Activated CD8-positive, alpha-beta memory T cell treated with anti-CD3 and anti-CD28 coated beads for 36 hours (primary cell): Measurements from ENCODE around the gene PRKAR1B. TPM values are rescaled to one million over a fixed set of nuclear protein-coding genes. Genes with fewer than 3 reads are reported as not detected.

ENCODE experiments used
- CTCF ChIA-PET: fragments of 350-600 bp; sonication (Branson Sonifier 250); formaldehyde crosslinking; loops from one replicate; lab custom pipeline; 2021; ENCODE audit warnings: antibody characterized with exemption; lab: Charles Lee
- POLR2A ChIA-PET: fragments of 350-600 bp; sonication (Branson Sonifier 250); formaldehyde crosslinking; loops from one replicate; lab custom pipeline; 2021; ENCODE audit warnings: antibody characterized with exemption; lab: Charles Lee
- total RNA-seq, 2 experiments: library from RNA; stranded (reverse); gene quantifications; one replicate each; pipeline ENCODE4 v1.2.3, GENCODE V29; 2021

The PRKAR1B gene
- total RNA-seq, 2 experiments from 2014 or later = 33.5 to 34.5 TPM

DNA sequence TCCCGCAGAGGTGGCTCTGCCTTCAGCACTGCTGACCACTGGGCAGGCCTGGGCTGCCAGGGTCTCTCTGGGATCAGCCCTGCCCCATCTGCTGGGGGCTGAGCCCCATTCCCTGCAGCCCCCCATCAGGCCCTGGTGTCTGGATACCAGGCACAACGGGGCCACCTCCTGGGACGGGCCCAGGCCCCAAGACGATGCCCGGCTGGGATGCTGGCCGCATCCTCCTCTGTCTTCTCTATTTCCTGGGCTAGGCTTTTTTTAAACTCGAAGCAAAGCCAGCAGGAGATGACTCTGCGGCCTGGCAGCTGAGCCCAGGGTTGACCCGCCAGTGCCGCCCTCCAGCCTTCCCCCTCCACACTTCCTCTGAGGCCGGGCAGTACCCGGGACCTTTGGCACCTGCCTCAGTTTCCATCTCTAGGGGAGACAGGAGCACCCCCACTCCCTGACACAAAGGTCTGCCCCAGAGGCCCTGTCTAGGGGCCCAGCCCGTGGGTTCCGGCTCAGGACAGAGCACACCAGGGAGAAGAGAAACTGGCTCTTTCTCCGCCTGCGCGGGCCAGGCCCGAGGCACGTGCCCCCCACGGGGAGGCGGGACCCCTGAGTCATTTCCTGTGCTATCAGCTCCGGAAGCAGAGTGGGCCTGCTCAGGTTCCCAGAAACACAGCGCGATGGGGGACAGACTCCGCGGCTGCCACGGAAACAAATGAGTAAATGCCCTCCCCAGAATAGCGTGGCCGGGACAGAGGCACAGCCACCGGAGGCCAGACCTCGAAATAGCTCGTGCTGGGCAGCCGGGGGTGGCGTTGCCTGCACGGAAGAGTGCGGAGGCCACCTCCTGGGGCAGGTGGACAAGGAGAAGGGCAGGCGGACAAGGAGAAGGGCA, 122.8 kb downstream of the PRKAR1B start:
- CTCF ChIA-PET = interaction anchor here (0.9 to 2.3 kb wide), 6 partner anchors 8 to 90 kb away, joined by 3 to 7 read pairs (median 4); no protein-coding TSS in a partner anchor
- POLR2A ChIA-PET = interaction anchor here (0.6 to 2.9 kb wide), 8 partner anchors 10 to 371 kb away, joined by 3 to 17 read pairs (median 8); partner anchors contain the start of genes COX19, DNAAF5 and PRKAR1B

DNA sequence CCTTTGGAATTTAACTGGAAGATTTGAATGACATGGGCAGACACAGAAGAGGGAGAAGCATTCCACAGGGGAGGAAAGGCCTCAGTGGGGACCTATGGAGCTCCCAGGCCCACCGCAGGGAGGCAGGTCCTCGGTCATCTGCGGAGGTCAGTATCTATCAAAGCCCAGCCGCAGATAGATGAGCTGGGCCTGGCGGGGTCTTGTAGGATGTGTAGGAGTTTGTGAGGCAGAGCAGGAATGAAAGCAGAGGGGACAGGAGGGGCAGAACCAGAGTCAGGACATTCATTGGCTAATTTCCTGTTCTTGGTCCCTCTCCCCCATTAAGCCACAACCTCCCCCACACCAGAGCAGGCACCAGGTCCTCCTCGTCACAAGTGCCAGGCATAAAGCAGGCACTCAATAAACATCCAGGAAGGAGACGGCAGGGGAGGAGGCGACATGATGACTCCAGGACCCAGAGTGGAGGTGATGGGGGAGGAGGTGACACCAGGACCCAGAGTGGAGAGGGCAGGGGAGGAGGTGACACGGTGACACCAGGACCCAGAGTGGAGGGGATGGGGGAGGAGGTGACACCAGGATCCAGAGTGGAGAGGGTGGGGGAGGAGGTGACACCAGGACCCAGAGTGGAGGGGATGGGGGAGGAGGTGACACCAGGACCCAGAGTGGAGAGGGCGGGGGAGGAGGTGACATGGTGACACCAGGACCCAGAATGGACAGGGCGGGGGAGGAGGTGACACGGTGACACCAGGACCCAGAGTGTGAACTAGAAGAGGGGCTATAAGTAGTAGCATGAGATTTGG, 123.7 kb downstream of the PRKAR1B start:
- POLR2A ChIA-PET = interaction anchor here (0.8 to 3.4 kb wide), 6 partner anchors 11 to 123 kb away, joined by 3 to 48 read pairs (median 10); partner anchors contain the start of genes DNAAF5 and PRKAR1B
- CTCF ChIA-PET = interaction anchor here (0.9 to 2.5 kb wide), 4 partner anchors 7 to 16 kb away, joined by 3 to 11 read pairs (median 4); no protein-coding TSS in a partner anchor

DNA sequence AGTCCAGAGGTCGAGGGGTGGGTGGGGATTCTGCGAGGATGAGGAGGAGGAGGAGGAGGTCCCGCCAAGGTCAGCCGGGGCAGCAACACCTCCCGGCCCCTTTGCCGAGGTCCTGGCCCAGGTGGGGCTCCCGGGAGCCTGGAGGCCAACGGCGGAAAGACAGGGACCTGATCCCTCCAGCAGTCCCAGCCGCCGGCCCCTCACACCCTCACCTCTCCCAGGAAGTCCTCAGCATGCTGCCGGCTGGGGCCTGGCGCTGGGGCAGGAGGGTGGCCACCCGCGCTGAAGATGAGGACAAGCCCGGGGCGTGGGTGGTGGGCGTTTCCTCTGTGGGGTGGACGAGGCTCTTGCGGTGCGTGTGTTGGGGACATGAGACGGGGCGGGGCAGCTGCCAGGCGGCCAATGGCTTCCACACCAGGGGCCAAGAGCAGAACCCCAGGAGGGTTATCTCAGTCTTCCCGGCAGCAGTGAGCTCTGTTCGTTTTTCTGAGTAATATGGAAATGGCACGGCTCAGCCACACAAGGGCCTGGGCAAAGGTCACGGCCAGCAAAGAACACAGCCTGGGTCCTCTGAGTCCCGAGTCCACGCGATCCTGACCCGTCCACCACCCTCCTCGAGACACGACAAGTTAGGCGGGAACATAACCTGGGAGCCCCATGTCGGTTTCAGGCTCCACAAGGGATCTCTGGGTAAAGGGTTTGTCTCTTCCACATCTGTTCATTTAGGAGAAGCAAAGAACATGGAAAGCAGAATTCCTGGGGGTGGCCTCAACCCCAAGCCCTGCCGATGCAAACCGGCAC, 124.5 kb downstream of the PRKAR1B start:
- CTCF ChIA-PET = interaction anchor here (1.1 to 2.5 kb wide), 2 partner anchors 15 to 17 kb away, joined by 3 to 11 read pairs; no protein-coding TSS in a partner anchor
- POLR2A ChIA-PET = interaction anchor here (0.8 to 3.4 kb wide), 4 partner anchors 16 to 859 kb away, joined by 3 to 48 read pairs (median 24); partner anchors contain the start of genes DNAAF5 and PRKAR1B

DNA sequence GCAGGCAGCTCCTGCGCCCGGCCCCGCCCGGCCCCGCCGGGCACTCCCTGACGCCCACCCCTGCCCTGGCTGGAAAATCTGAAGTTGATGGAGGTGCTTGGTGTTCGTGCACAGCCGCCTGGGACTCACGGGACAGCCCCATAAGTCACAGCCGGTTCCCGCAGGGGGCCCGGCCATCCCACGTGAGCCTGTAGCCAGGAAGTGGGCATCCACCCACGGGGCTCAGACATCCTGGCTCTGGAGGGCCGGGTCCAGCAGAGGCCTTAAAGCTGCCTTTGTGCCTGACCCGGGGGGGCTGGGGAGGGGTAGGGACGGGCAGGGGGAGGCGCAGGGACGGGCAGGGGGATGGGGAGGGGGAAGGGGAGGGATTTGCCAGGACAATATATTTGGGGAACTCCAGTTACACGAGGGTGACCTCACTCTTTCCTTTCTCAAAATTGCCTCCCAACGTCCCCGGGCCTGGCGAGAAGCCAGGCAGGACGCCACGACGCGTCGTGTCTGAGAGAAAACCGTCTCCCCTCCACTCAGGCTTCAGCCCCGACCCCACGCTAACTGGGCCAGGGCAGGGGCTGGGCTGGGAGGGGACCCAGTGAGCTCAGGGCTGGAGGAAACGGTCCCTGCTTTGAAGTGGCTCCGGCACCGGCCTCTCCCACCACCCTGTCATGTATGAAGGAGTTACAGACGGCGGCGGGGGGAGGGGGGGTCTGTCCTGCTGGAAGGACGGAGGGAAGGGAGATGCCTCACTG, 125.3 kb downstream of the PRKAR1B start:
- ChIA-PET POLR2A (interaction anchor here (0.5 to 3.4 kb wide), 5 partner anchors 16 to 859 kb away, joined by 3 to 48 read pairs (median 3); no protein-coding TSS in a partner anchor), CTCF (interaction anchor here (1.1 to 2.5 kb wide), 2 partner anchors 15 to 17 kb away, joined by 3 to 11 read pairs; no protein-coding TSS in a partner anchor)

DNA sequence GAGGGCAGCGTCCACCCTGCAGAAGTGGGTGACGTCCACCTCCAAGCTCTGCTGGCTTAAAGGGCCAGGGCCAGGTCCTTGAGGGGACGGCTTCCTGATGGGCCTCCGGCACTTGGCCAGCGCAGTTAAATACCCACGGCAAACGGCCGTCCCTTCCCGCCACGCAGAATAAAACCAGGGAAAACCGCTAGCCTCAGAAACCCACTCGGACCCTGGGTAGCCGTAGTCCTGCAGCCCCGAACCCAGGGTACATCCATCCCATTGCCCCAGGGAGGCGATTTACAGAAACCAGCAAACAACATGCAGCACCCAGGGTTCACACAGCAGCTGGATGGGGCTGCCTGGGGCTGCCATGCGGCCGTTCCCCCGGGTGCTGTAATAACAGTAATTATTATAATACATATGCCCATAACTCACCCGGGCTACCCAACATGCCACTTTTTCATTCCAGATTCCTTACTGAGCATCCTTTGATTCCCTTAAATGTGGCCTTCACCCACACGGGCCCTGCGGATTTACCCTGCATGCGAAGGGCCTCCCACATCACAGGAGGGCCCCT, 126.0 kb downstream of the PRKAR1B start:
- POLR2A ChIA-PET = interaction anchor here (0.5 to 3.4 kb wide), 4 partner anchors 16 to 270 kb away, joined by 3 to 48 read pairs (median 25); no protein-coding TSS in a partner anchor
- CTCF ChIA-PET = interaction anchor here (2.2 to 2.5 kb wide), 2 partner anchors 17 to 18 kb away, joined by 10 to 11 read pairs; no protein-coding TSS in a partner anchor

DNA sequence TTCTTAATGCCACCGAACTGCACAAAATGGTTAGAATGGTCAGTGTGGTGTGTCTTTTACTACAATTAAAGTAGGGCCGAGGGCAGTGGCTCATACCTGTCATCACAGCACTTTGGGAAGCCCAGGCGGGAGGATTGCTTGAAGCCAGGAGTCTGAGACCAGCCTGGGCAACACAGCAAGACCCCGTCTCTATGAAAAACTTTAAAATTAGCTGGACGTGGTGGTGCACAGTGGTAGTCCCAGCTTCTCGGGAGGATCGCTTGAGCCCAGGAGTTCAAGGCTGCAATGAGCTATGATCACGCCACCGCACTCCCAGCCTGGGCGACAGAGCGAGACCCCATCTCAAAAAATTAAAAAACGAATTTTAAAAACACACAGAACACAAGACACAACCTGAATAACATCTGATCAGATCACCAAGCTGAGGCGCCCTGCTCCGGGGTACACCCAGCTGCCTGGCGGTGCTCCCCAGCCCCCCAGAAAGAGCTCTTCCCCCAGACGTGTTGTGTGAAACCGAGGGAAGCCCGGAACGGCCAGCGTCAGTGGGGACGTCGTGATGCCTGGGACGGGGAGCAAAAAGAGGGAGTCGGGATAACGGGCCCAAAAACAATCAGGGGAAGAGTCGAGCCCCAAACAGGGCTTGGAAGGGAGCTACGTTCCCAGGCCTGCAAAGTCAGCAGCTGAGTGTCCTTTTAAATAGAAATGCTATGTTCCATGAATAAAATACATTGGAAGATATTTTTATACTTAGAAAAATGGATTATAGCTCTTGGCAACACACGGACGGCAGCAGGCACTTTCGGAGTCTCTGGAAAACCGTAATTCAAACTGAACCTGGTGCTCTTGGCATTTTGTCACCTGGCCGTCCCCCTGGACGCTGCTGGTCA, 126.7 kb downstream of the PRKAR1B start:
- CTCF ChIA-PET = interaction anchor here (2.2 kb wide), 1 partner anchor 16 kb away, joined by 10 read pairs; no protein-coding TSS in a partner anchor
- POLR2A ChIA-PET = interaction anchor here (0.6 to 3.4 kb wide), 3 partner anchors 15 to 271 kb away, joined by 9 to 48 read pairs (median 41); no protein-coding TSS in a partner anchor

DNA sequence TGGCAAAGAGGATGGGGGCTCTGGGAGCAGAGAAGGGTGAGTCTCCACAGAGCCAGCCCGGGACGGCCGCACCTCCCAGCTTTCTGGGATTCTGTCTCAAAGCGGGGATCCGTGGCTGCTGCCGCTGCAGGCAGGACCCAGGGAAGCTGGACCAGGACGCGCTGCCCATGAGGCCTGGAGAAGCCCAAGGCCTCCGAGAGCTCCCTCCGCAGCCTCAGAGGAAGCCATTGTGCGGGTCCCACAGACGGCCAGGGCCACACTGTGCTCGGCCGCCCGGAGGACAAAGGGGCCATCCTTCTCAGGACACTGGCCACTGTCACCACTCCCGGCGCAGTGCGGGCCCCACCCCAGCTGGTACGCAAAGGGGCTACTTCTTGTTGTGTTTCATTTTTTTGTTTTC, 128.2 kb downstream of the PRKAR1B start:
- CTCF ChIA-PET = interaction anchor here (2.2 kb wide), 1 partner anchor 15 kb away, joined by 10 read pairs; no protein-coding TSS in a partner anchor

DNA sequence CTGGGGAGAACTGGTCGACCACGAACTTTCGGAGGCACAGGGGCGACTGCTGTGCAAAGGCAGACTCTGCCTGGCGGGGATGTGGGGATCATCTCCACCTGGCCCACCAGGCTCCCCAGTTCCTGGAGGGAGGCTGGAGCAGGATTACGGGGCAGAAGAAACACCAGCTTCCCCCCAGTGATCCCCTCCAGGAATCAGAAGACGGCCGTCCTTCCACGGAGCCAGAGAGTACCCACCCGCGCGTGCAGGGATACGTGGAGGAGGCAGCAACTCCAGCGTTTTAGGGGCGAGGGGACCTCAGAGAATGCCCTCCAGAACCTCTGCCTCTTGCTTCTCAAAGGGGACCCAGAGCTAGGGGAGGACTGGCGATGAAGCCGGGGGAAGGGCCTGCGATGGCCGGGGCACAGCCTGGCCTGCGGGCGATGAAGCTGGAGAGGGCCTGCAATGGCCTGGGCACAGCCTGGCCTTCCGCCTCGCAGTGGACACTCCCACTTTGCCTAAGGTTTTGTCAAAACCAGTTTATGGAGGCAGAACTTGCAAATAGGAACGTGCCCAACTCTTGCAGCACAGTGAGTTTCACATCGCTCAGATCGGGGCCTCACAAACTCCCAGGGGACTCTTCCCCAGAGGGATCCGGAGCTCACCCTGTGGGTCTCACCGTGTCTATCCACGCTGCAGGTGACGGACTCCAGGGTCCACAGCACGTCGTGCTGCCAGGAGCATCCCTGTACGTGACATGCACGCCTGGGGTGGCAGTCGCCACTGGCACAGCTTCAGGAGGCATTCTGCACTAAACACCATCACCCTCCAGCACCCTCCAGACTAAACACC, 129.5 kb downstream of the PRKAR1B start:
- CTCF ChIA-PET = no interaction called here

More for the DNA sequence above, 128.2 kb downstream of the PRKAR1B start:
- POLR2A ChIA-PET = no interaction called here

DNA sequence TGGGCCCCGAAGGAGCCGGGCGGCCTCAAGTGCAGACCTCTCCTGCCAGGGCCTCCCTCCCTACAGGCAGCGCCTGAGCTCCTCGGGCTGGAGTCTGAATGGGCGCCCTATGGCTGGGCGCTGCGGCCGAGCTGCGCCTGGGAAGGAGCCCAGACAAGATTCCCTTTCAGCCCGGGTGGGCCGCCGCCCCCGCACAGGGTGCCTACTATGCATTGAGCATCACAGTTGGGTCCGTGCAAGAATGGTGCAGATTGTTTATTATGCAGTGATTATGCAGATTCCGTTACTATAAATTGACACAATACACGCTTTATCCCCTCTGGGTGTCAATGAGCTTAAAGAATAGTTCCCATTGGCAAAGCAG, 130.3 kb downstream of the PRKAR1B start:
- POLR2A ChIA-PET = interaction anchor here (1.5 kb wide), 1 partner anchor 13 kb away, joined by 4 read pairs; no protein-coding TSS in a partner anchor

More for the DNA sequence above, 129.5 kb downstream of the PRKAR1B start:
- POLR2A ChIA-PET = no interaction called here

DNA sequence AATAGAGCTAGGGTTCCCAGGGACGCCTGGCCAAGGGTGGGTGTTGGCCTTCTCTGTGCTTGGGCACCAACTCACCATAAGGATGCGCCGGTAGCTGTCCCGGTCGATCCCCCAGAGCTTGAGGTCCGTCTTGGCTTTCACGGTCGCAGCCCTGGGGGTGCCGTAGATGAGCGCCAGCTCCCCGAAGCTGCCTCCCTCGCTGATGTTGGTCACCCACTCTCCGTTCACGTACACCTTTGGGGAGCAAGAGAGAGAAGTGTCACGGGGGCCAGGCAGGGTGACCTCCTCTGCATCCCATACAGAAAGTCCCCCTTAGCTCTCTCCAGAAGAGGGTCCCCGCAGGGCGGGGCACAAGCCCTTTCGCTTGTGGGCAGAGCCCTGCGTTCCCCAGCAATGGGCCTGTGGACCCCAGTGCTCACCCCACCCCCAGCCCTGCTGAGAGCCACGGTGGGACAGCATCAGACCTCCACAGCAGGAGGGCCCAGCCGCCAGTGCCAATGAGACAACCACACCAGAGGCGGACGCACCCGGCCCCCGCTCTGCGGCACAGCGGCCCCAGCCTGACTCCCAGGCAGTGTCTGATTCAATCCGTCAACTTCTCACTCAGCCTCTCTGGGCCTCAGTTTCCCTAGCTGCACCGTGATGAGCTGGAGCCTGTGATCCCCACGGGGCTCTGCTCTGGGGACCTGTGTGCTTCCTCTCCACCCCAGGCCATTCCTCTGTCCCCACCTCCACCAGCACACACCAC, 130.8 kb downstream of the PRKAR1B start:
- POLR2A ChIA-PET = interaction anchor here (1.5 kb wide), 1 partner anchor 12 kb away, joined by 4 read pairs; no protein-coding TSS in a partner anchor
- CTCF ChIA-PET = interaction anchor here (1.7 kb wide), 1 partner anchor 9 kb away, joined by 5 read pairs; no protein-coding TSS in a partner anchor

More for the DNA sequence above, 130.3 kb downstream of the PRKAR1B start:
- CTCF ChIA-PET = interaction anchor here (1.7 kb wide), 1 partner anchor 8 kb away, joined by 5 read pairs; no protein-coding TSS in a partner anchor

DNA sequence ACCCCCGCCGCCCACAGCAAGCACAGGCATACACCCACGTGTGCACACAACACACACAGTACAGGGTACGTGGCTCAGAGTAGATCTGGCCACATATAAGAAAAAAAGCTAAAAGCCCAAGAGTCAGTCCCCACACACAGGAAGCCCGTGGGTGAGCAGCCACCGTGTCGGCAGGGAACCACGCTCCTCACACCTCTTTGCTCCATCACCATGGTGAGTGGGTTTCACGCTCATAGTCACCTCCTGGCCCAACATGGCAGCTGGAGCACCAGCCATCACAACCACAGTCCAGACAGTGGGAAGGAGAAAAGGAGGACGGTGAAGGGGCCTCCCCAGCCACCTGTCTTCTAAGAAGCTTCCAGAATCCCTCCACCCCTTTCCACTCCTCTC, 131.5 kb downstream of the PRKAR1B start:
- CTCF ChIA-PET = interaction anchor here (1.7 kb wide), 1 partner anchor 9 kb away, joined by 5 read pairs; no protein-coding TSS in a partner anchor
- POLR2A ChIA-PET = interaction anchor here (1.5 kb wide), 1 partner anchor 12 kb away, joined by 4 read pairs; no protein-coding TSS in a partner anchor

DNA sequence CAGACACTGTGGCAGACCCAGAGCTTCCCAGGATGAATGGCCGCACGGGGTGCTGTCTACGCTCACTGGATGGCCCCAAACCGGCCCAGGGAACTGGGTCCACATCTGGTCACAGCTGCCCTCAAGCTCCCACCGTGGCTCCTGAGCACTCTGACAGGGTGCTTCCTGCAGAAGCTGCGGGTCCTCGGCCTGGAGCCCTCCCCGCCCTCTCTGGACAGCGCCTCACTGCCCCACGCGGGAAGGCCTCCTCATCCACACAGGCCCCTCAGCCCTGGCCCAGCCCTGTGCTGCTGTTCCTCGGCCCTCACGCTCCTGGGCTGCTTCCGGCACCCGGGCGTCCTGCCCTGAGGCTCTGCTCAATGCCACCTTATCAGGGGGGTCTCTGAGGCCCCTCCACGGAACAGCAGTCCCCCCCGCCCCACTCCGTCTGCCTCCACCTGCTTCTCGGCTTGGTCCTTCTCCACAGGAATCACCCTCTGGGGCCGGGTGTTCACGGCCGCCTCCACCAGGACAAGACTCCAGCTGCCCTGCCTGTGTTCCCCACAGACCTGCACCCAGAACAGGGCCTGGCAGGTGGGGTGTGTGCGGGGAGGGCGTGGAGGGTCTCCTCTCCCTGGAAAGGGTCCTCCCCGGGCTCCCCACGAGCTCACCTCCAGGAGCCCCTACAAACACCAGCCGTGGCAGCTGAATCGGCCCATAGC, 132.0 kb downstream of the PRKAR1B start:
- CTCF ChIA-PET = interaction anchor here (1.7 kb wide), 1 partner anchor 10 kb away, joined by 5 read pairs; no protein-coding TSS in a partner anchor
- POLR2A ChIA-PET = no interaction called here

DNA sequence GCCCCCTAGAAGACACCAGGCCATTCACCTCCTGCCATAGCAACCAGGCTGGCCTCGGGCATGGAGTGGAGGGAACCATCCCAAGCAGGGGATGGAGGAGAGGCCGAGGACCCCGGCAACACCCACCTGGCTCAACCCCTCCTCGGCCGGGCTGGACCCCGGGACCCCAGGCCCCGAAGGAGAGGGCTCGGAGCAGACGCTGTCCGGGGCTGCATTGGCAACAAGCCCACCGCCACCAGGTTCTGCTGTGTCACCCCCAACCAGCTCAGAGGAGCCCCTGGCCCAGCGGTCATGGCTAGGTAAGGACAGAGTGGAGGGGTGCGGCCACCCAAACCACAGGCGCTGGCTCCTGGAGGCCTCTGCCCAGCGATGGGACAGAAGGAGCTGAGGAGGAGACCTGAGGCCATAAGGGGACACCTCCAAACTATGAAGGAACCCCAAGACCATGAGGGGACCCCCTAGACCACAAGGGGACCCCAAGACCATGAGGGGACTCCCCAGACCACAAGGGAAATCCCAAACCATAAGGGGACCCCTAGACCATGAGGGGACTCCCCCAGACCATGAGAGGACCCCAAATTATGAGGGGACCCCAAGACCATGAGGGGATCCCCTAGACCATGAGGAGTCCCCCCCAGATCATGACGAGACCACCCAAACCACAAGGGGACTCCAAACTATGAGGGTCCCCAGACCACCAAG, 132.7 kb downstream of the PRKAR1B start:
- ChIA-PET POLR2A (no interaction called here), CTCF (no interaction called here)
